ENCODE measurements around the gene FRMD7.

- TF ChIP-seq POLR2AphosphoS5 (IDR thresholded peaks at IDR 0.05; ENCODE audit: borderline replicate concordance, low read depth, low read length): no peak
- no peak for TF ChIP-seq EZH2 (IDR thresholded peaks at IDR 0.05)
These were observed 87.8 kb downstream of the FRMD7 start for GRCh38 chrX:132040066-132040465.

All from SK-N-MC (cell line).